ENCODE data around the gene RPL35. TPM values are rescaled to one million over a fixed set of nuclear protein-coding genes. Genes with fewer than 3 reads are reported as not detected.

Gene RPL35
- total and polyA plus RNA-seq, 2 of the 8 experiments (the other 6 are each of a cell fraction or from before 2014, with no cell fraction given), result 1,831 to 2,448 TPM

- TF ChIP-seq CBX8 (IDR thresholded peaks at IDR 0.05; ENCODE audit: borderline replicate concordance, low read depth, low read length), result no peak
- TF ChIP-seq, protein P1, sequence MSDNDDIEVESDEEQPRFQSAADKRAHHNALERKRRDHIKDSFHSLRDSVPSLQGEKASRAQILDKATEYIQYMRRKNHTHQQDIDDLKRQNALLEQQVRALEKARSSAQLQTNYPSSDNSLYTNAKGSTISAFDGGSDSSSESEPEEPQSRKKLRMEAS (IDR thresholded peaks at IDR 0.05), result no peak
- TF ChIP-seq TAF1 (IDR thresholded peaks at IDR 0.05; ENCODE audit: low read depth, low read length), result no peak
- TF ChIP-seq KDM1A (IDR thresholded peaks at IDR 0.05; ENCODE audit: borderline replicate concordance, low read length), result no peak
Observed at GRCh38 chr9:124885551-124885950, 23.8 kb upstream of the RPL35 start (continued).
